AG04450 (cell line): ENCODE results near the gene APLNR. TPM values are rescaled to one million over a fixed set of nuclear protein-coding genes. Genes with fewer than 3 reads are reported as not detected.

ENCODE experiments used
- CTCF ChIA-PET: fragments of 300-600, 350-600 bp; formaldehyde crosslinking; extraction: SDS; loops from one replicate; lab custom pipeline; 2022; ENCODE audit warnings: antibody characterized with exemption, inconsistent platforms; lab: Charles Lee
- POLR2A ChIA-PET: fragments of 350-600 bp; formaldehyde crosslinking; extraction: SDS; loops from one replicate; lab custom pipeline; 2021; ENCODE audit warnings: antibody characterized with exemption, inconsistent platforms; lab: Yijun Ruan, JAX
- DNase-seq: peaks from one replicate; pipeline ENCODE4 v3.0.0-alpha.2; 2011; ENCODE audit warnings: low read depth, low spot score
- H3K27ac ChIP-seq: one replicate; pipeline ENCODE4 v1.5.1; 2012; ENCODE audit warnings: low read depth, low read length, control low read depth
- H3K27me3 ChIP-seq: one replicate; pipeline ENCODE4 v1.6.0; 2012; ENCODE audit warnings: low read length; ENCODE audit not compliant: control insufficient read depth, insufficient read depth
- H3K4me3 ChIP-seq: 2 replicates; pipeline ENCODE4 v1.5.1; 2011; ENCODE audit warnings: mild to moderate bottlenecking, low read depth, low read length, control low read depth
- H3K9me3 ChIP-seq: 2 replicates; pipeline ENCODE4 v1.5.1; 2012; ENCODE audit warnings: low read length; ENCODE audit not compliant: control insufficient read depth, insufficient read depth
- polyA plus RNA-seq: library from polyadenylated mRNA; depleted of rRNA; stranded (reverse); fragments of >200 nt; gene quantifications from 2 replicates; pipeline ENCODE4 v1.2.3, GENCODE V29; 2011
- TF ChIP-seq, protein P1 (sequence below): IDR thresholded peaks from 2 replicates; pipeline ENCODE4 v1.5.1; 2011; ENCODE audit warnings: low read depth, low read length, control low read depth, inconsistent platforms

The APLNR gene
- polyA plus RNA-seq, 1 experiment = not detected

DNA sequence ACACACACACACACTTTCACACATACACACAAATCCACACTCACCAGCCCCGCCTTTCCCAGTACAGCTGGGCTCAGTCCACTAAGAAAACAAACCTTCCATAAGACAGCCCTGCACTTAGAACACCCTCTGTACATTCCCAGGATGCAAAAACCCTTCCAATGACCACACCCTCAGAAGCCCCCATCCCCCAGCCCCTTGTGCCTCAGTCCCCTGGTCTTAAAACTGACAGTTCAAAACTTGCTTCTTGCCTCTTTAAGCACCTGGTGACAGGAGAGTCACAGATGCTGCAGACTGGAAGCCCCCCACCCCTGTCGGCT, 23.0 kb downstream of the APLNR start:
- Histone ChIP-seq H3K4me3 (no peak overlapping the region; the same call in 1 of the 2 replicates), H3K9me3 (no peaks in the 10 kb centered on the region), H3K27me3 (no peaks in the 10 kb centered on the region), H3K27ac (peak overlapping the region; percentile 57)
- TF ChIP-seq, protein P1, sequence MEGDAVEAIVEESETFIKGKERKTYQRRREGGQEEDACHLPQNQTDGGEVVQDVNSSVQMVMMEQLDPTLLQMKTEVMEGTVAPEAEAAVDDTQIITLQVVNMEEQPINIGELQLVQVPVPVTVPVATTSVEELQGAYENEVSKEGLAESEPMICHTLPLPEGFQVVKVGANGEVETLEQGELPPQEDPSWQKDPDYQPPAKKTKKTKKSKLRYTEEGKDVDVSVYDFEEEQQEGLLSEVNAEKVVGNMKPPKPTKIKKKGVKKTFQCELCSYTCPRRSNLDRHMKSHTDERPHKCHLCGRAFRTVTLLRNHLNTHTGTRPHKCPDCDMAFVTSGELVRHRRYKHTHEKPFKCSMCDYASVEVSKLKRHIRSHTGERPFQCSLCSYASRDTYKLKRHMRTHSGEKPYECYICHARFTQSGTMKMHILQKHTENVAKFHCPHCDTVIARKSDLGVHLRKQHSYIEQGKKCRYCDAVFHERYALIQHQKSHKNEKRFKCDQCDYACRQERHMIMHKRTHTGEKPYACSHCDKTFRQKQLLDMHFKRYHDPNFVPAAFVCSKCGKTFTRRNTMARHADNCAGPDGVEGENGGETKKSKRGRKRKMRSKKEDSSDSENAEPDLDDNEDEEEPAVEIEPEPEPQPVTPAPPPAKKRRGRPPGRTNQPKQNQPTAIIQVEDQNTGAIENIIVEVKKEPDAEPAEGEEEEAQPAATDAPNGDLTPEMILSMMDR = no peak
- DNase-seq = no peak
- ChIA-PET POLR2A (interaction anchor here (2.0 kb wide), 1 partner anchor 10 kb away, joined by 5 read pairs; no protein-coding TSS in a partner anchor), CTCF (interaction anchor here (1.2 to 5.0 kb wide), 2 partner anchors 10 to 36 kb away, joined by 4 to 76 read pairs; no protein-coding TSS in a partner anchor)

DNA sequence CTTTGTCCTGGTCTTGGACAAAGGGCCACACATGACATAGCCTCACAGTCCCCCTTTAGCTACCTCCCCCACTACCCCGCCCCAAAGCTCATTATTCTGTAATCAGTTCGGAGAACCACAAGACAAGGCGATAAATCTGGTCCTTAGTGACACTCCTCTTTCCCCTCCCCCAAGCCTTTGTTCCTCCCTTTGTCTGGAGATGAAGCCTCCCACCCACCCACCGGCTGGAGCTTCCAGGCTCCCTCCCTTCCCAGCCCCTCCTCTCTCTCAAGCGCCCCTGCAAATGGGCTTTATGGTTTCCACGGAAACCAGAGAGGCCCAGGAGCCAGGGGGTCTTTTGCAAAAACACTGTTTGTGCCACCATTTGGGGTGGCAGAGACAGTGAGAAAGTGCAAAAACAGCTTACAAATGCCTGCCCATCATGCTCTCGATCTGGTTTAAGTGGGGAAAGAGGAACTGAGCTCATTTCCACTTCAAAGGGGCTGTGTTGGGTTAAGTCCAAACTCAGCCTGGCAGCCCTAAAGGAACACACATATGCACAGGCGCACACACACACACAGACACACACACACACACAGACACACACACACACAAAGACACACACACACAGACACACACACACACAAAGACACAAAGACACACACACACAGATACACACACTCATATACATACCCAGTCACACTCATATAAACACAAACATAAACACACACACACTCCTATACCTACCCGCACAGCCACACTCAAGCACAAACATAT, 23.5 kb downstream of the APLNR start:
- POLR2A ChIA-PET = interaction anchor here (0.6 to 2.0 kb wide), 3 partner anchors 8 to 11 kb away, joined by 3 to 5 read pairs (median 5); no protein-coding TSS in a partner anchor

DNA sequence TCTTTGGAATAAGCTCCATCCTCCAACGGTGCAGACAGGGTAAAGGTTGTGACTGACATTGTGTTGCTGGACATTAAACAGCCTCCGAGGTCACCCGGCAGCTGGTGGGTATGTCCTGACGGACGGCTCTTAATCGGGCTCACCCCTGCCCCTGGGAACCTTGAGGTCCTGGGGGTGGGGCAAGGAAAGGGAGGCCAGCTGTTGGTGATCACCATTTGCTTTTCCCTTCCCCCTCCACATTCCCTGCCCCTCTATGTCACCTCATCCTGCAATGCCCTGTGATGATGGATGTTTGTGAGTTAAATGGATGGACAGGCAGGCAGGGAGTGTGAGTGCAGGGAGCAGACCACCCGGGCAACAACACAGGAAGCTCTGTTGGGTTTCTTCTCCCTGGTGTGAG, 26.3 kb downstream of the APLNR start:
- H3K9me3 ChIP-seq = no peaks in the 10 kb centered on the region
- H3K27ac ChIP-seq = no peak overlapping the region
- TF ChIP-seq, protein P1 = no peak
- CTCF ChIA-PET = interaction anchor here (5.0 kb wide), 1 partner anchor 40 kb away, joined by 76 read pairs; no protein-coding TSS in a partner anchor
- peaks cover 8% of the 10 kb centered on the region for H3K27me3 ChIP-seq
- no peak overlapping the region for H3K4me3 ChIP-seq
- POLR2A ChIA-PET = no interaction called here
- DNase-seq = no peak

More for the DNA sequence above, 23.5 kb downstream of the APLNR start:
- TF ChIP-seq, protein P1 = no peak
- H3K4me3 ChIP-seq = no peak overlapping the region
- CTCF ChIA-PET = interaction anchor here (0.6 to 5.0 kb wide), 3 partner anchors 9 to 64 kb away, joined by 3 to 76 read pairs (median 4); no protein-coding TSS in a partner anchor
- no peak for DNase-seq
- peak overlapping the region; percentile 57 for H3K27ac ChIP-seq
- peaks cover 3% of the 10 kb centered on the region for H3K27me3 ChIP-seq
- H3K9me3 ChIP-seq = no peaks in the 10 kb centered on the region

DNA sequence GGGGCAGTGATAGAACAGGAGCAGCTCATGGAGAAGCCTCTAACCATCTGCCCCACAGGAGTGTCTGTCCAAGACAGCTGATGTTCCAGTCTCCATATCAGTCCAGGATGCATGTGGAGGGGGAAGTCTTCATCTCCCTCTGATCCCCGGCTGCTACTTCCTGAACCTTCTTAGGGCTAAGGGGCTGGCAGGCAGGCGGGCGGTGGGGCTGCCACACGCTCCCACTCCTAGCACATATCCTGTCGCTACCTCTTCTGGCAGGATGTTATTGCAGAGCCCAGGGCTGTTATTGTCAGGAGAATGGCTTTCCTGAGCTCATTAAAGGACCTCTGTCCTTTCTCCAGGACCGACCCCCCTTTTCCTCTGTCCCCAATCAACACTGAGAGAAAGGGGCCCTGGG, 29.9 kb downstream of the APLNR start:
- H3K4me3 ChIP-seq = no peak overlapping the region
- ChIA-PET CTCF (interaction anchor here (8.0 kb wide), 1 partner anchor 43 kb away, joined by 119 read pairs; no protein-coding TSS in a partner anchor), POLR2A (no interaction called here)
- no peak overlapping the region for H3K27ac ChIP-seq
- TF ChIP-seq, protein P1 = no peak
- no peaks in the 10 kb centered on the region for H3K9me3 ChIP-seq
- H3K27me3 ChIP-seq = peaks cover 33% of the 10 kb centered on the region
- DNase-seq = no peak
